Ascending aorta (tissue), 2 donors: ENCODE results near the gene NUDT21. TPM values are rescaled to one million over a fixed set of nuclear protein-coding genes. Genes with fewer than 3 reads are reported as not detected.

Experiments
- DNase-seq, 2 donors: peaks; one replicate each; pipeline ENCODE4 v3.0.0-alpha.2; 2019; ENCODE audit warnings: low spot score in 2 of 2
- H3K27ac ChIP-seq, 2 donors: fragments of 200-600 bp; sonication (generic); one replicate each; pipeline ENCODE4 v1.5.1; 2016 to 2017; ENCODE audit warnings: mild to moderate bottlenecking in 1 of 2
- H3K27me3 ChIP-seq: fragments of 200-600 bp; sonication (generic); one replicate; pipeline ENCODE4 v1.5.1; 2017
- H3K36me3 ChIP-seq, 2 donors: fragments of 200-600 bp; sonication (generic); one replicate each; pipeline ENCODE4 v1.5.1; 2016
- H3K4me1 ChIP-seq, 2 donors: fragments of 200-600 bp; sonication (generic); one replicate each; pipeline ENCODE4 v1.5.1; 2016 to 2017; ENCODE audit warnings: mild to moderate bottlenecking in 1 of 2
- H3K4me3 ChIP-seq, 2 donors: fragments of 200-600 bp; sonication (generic); one replicate each; pipeline ENCODE4 v1.5.1; 2016 to 2017; ENCODE audit warnings: mild to moderate bottlenecking in 1 of 2
- H3K9me3 ChIP-seq, 2 donors: fragments of 200-600 bp; sonication (generic); one replicate each; pipeline ENCODE4 v1.5.1; 2016
- CTCF ChIP-seq, 3 experiments: fragments of 200-600 bp in 2 of 3; fragments of 450-650 bp in 1 of 3; sonication (generic) in 2 of 3; IDR thresholded peaks; one replicate each; pipeline ENCODE4 v1.5.1; 2016 to 2019; ENCODE audit warnings: antibody characterized with exemption in 3 of 3, mild to moderate bottlenecking in 1 of 3, moderate library complexity in 1 of 3
- intact Hi-C: fragments of 100-400 bp; cut with DNase I; formaldehyde crosslinking; loops from one replicate; pipeline ENCODE4 v1.15.1; 2023
- total RNA-seq: library from RNA; depleted of rRNA; stranded (reverse); fragments of >200 nt; gene quantifications from one replicate; pipeline ENCODE4 v1.1.0, GENCODE V29; 2016

NUDT21 gene
- total RNA-seq, 1 donor from 2014 or later, result 5.3 TPM

GRCh38 chr16:56469748-56470147, 18.6 kb upstream of the NUDT21 start:
- intact Hi-C loops, result no loop called here
- Histone ChIP-seq H3K4me1 (no peaks in the 10 kb centered on the region), H3K27me3 (no peaks in the 10 kb centered on the region), H3K36me3 (peaks cover 82 to 94% of the 10 kb centered on the region in 2 donors), H3K27ac (no peak overlapping the region), H3K9me3 (no peaks in the 10 kb centered on the region), H3K4me3 (no peak overlapping the region)
- no peak for TF ChIP-seq CTCF (IDR thresholded peaks at IDR 0.05)
- DNase-seq, result no peak

- Histone ChIP-seq H3K27me3 (no peaks in the 10 kb centered on the region), H3K27ac (no peak overlapping the region), H3K4me3 (no peak overlapping the region), H3K36me3 (peaks cover 84 to 92% of the 10 kb centered on the region in 2 donors), H3K9me3 (no peaks in the 10 kb centered on the region), H3K4me1 (no peaks in the 10 kb centered on the region)
- intact Hi-C loops, result no loop called here
- DNase-seq, result no peak
- TF ChIP-seq CTCF (IDR thresholded peaks at IDR 0.05), result no peak
Measured at GRCh38 chr16:56468800-56469199, 17.7 kb upstream of the NUDT21 start.

- DNase-seq, result no peak
- intact Hi-C loops, result no loop called here
- peaks cover 76 to 84% of the 10 kb centered on the region in 2 donors for H3K36me3 ChIP-seq
- H3K27me3 ChIP-seq, result no peaks in the 10 kb centered on the region
- no peak for TF ChIP-seq CTCF (IDR thresholded peaks at IDR 0.05)
- H3K9me3 ChIP-seq, result no peaks in the 10 kb centered on the region
- no peak overlapping the region for H3K4me3 ChIP-seq
- no peaks in the 10 kb centered on the region for H3K4me1 ChIP-seq
- H3K27ac ChIP-seq, result no peak overlapping the region
Measured at GRCh38 chr16:56466344-56466743, 15.2 kb upstream of the NUDT21 start.

GRCh38 chr16:56463153-56463552, 12.0 kb upstream of the NUDT21 start:
- TF ChIP-seq CTCF (IDR thresholded peaks at IDR 0.05), result no peak
- Histone ChIP-seq H3K9me3 (no peaks in the 10 kb centered on the region), H3K4me1 (no peaks in the 10 kb centered on the region), H3K4me3 (no peak overlapping the region), H3K27ac (no peak overlapping the region), H3K27me3 (no peaks in the 10 kb centered on the region), H3K36me3 (peaks cover 67 to 68% of the 10 kb centered on the region in 2 donors)
- no peak for DNase-seq
- intact Hi-C loops, result no loop called here

- Histone ChIP-seq H3K9me3 (no peaks in the 10 kb centered on the region), H3K4me1 (no peaks in the 10 kb centered on the region), H3K27me3 (no peaks in the 10 kb centered on the region), H3K27ac (no peak overlapping the region), H3K4me3 (no peak overlapping the region), H3K36me3 (peaks cover 66 to 68% of the 10 kb centered on the region in 2 donors)
- intact Hi-C loops, result no loop called here
- no peak for TF ChIP-seq CTCF (IDR thresholded peaks at IDR 0.05)
- DNase-seq, result no peak
Measured at GRCh38 chr16:56462064-56462796, 11.1 kb upstream of the NUDT21 start.
